DOHH2 (cell line): ENCODE measurements around the gene RPS6KL1.

Source experiments
- CTCF ChIP-seq: fragments of 200-600 bp; sonication (generic); IDR thresholded peaks from one replicate; pipeline ENCODE4 v1.5.1; 2014; ENCODE audit warnings: antibody characterized with exemption, mild to moderate bottlenecking, low read depth, low read length; ENCODE audit not compliant: poor library complexity, severe bottlenecking
- EZH2phosphoT487 ChIP-seq: fragments of 200-600 bp; sonication (generic); IDR thresholded peaks from 2 replicates; pipeline ENCODE4 v1.6.1; 2017; ENCODE audit warnings: borderline replicate concordance, mild to moderate bottlenecking, antibody characterized with exemption, low read length, moderate library complexity, mixed read lengths

GRCh38 chr14:74902941-74903705 is 19.9 kb downstream of the RPS6KL1 start:
- TF ChIP-seq CTCF = no peak
- TF ChIP-seq EZH2phosphoT487 = no peak
